Hepatocyte (in vitro differentiated cells): Measurements from ENCODE around the gene C1orf53. TPM values are rescaled to one million over a fixed set of nuclear protein-coding genes. Genes with fewer than 3 reads are reported as not detected.

ENCODE experiments used
- DNase-seq: peaks from one replicate; pipeline ENCODE4 v3.0.0-alpha.2; 2016; ENCODE audit warnings: low spot score
- H2AFZ ChIP-seq: fragments of 200-600 bp; sonication (generic); 2 replicates; pipeline ENCODE4 v1.6.0; 2016; ENCODE audit warnings: antibody characterized with exemption, mild to moderate bottlenecking
- H3K27ac ChIP-seq: fragments of 200-600 bp; sonication (generic); 2 replicates; pipeline ENCODE4 v1.5.1; 2016; ENCODE audit warnings: mild to moderate bottlenecking
- H3K27me3 ChIP-seq: fragments of 200-600 bp; sonication (generic); 2 replicates; pipeline ENCODE4 v1.6.1; 2016
- H3K36me3 ChIP-seq: fragments of 200-600 bp; sonication (generic); replicated peaks from 2 replicates; pipeline ENCODE4 v1.5.1; 2016; ENCODE audit warnings: low read depth; ENCODE audit not compliant: insufficient read depth
- H3K4me1 ChIP-seq: fragments of 200-600 bp; sonication (generic); 2 replicates; pipeline ENCODE4 v1.5.1; 2016; ENCODE audit warnings: mild to moderate bottlenecking, moderate library complexity; ENCODE audit not compliant: insufficient read depth
- H3K4me2 ChIP-seq: fragments of 200-600 bp; sonication (generic); 2 replicates; pipeline ENCODE4 v1.6.0; 2016
- H3K4me3 ChIP-seq: fragments of 200-600 bp; sonication (generic); 2 replicates; pipeline ENCODE4 v1.5.1; 2016; ENCODE audit warnings: mild to moderate bottlenecking
- H3K79me2 ChIP-seq: fragments of 200-600 bp; sonication (generic); 2 replicates; pipeline ENCODE4 v1.6.0; 2017; ENCODE audit warnings: mild to moderate bottlenecking
- H3K9me2 ChIP-seq: fragments of 200-600 bp; sonication (generic); replicated peaks from 2 replicates; pipeline ENCODE4 v1.6.0; 2017; ENCODE audit warnings: mild to moderate bottlenecking; ENCODE audit not compliant: insufficient read depth
- H3K9me3 ChIP-seq: fragments of 200-600 bp; sonication (generic); 2 replicates; pipeline ENCODE4 v1.5.1; 2016; ENCODE audit warnings: low read depth, mild to moderate bottlenecking
- H4K20me1 ChIP-seq: fragments of 200-600 bp; sonication (generic); 2 replicates; pipeline ENCODE4 v1.6.0; 2016; ENCODE audit warnings: mild to moderate bottlenecking; ENCODE audit not compliant: insufficient read depth, poor library complexity, severe bottlenecking
- EZH2 ChIP-seq: fragments of 200-600 bp; sonication (generic); IDR thresholded peaks from 2 replicates; pipeline ENCODE4 v1.6.1; 2016; ENCODE audit warnings: antibody characterized with exemption, mild to moderate bottlenecking, borderline replicate concordance
- EZH2phosphoT487 ChIP-seq: fragments of 200-600 bp; sonication (generic); IDR thresholded peaks from one replicate; pipeline ENCODE4 v1.6.1; 2018; ENCODE audit warnings: antibody characterized with exemption, mild to moderate bottlenecking, low read depth, moderate library complexity; ENCODE audit not compliant: unreplicated experiment, severe bottlenecking
- WGBS: methylation state at CpG from one replicate; pipeline ENCODE4 v1.1.6; 2016; ENCODE audit warnings: low lambda C conversion rate; ENCODE audit errors: missing lambda C conversion rate; 5-methylcytosine and 5-hydroxymethylcytosine counted together
- polyA plus RNA-seq: library from polyadenylated mRNA; unstranded; fragments of >200 nt; fragmentation: Nextera tagmentation; extraction: Ambion mirVana; gene quantifications from 2 replicates; pipeline ENCODE4 v1.2.1, GENCODE V29; 2016
- total RNA-seq: library from RNA; depleted of rRNA; stranded (reverse); fragments of >200 nt; gene quantifications from 2 replicates; pipeline ENCODE4 v1.2.3, GENCODE V29; 2014
- TF ChIP-seq, protein P1 (sequence below): fragments of 200-600 bp; sonication (generic); IDR thresholded peaks from 2 replicates; pipeline ENCODE4 v1.5.1; 2016; ENCODE audit warnings: antibody characterized with exemption, mild to moderate bottlenecking; ENCODE audit not compliant: poor library complexity

Gene C1orf53
- total and polyA plus RNA-seq, 2 experiments from 2014 or later, result 9.0 to 15.7 TPM

DNA sequence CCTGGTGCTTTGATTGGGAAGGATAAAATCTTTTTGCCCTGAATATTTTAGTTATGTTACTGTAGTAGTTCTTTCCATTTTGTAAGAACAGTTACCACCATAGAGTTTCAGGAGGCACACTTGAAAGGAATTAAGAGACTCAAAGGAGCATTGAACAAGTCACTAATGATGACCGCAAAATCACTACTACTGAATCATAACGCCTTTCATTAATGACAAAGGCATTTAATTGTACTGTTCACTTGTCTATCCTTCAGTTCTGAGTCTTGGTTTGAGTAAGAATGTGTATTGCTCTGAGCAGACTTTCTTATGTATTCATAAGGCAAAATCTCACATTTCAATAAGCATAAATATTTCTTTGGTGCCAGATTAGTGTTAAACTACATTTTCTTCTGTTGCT lies 39.6 kb downstream of the C1orf53 start:
- WGBS, result 97% methylated on average over 2 of the region's 2 CpGs
- no peaks in the 10 kb centered on the region for H3K9me3 ChIP-seq
- H2AFZ ChIP-seq, result no peak overlapping the region
- H3K27ac ChIP-seq, result no peak overlapping the region
- no peaks in the 10 kb centered on the region for H3K27me3 ChIP-seq
- H3K4me2 ChIP-seq, result no peak overlapping the region
- TF ChIP-seq, protein P1, sequence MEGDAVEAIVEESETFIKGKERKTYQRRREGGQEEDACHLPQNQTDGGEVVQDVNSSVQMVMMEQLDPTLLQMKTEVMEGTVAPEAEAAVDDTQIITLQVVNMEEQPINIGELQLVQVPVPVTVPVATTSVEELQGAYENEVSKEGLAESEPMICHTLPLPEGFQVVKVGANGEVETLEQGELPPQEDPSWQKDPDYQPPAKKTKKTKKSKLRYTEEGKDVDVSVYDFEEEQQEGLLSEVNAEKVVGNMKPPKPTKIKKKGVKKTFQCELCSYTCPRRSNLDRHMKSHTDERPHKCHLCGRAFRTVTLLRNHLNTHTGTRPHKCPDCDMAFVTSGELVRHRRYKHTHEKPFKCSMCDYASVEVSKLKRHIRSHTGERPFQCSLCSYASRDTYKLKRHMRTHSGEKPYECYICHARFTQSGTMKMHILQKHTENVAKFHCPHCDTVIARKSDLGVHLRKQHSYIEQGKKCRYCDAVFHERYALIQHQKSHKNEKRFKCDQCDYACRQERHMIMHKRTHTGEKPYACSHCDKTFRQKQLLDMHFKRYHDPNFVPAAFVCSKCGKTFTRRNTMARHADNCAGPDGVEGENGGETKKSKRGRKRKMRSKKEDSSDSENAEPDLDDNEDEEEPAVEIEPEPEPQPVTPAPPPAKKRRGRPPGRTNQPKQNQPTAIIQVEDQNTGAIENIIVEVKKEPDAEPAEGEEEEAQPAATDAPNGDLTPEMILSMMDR, result no peak
- no peak for TF ChIP-seq EZH2
- no peak for TF ChIP-seq EZH2phosphoT487
- no peaks in the 10 kb centered on the region for H3K79me2 ChIP-seq
- no peaks in the 10 kb centered on the region for H3K9me2 ChIP-seq
- no peaks in the 10 kb centered on the region for H3K36me3 ChIP-seq
- H3K4me1 ChIP-seq, result no peaks in the 10 kb centered on the region
- H4K20me1 ChIP-seq, result no peaks in the 10 kb centered on the region
- DNase-seq, result no peak
- no peak overlapping the region for H3K4me3 ChIP-seq

DNA sequence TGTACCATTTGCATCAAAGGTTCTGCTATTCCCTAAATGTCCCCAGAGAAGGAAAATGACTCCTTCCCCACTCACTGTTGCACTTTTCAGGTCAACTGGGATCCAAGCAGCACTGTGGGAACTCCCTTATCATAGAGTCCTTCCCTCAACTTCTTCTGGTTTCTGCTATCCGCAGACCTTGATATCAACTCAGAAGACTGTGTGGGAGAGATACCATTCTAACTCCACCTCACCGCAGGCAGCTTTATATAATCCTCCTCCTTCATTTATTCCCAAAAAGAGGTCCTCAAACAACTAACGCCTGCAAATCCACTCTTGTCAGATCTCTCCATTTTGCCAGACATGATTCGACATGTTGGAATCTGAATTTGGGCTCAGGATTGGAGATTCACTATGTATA lies 42.1 kb downstream of the C1orf53 start:
- Histone ChIP-seq H3K36me3 (no peaks in the 10 kb centered on the region), H3K27ac (no peak overlapping the region), H3K9me3 (no peaks in the 10 kb centered on the region), H3K27me3 (no peaks in the 10 kb centered on the region), H4K20me1 (no peaks in the 10 kb centered on the region), H2AFZ (no peak overlapping the region), H3K4me3 (no peak overlapping the region), H3K79me2 (no peaks in the 10 kb centered on the region), H3K9me2 (no peaks in the 10 kb centered on the region), H3K4me2 (no peak overlapping the region), H3K4me1 (no peaks in the 10 kb centered on the region)
- 87% methylated on average over 4 of the region's 4 CpGs for WGBS
- no peak for DNase-seq
- TF ChIP-seq, protein P1, result no peak
- TF ChIP-seq EZH2 (no peak), EZH2phosphoT487 (no peak)

DNA sequence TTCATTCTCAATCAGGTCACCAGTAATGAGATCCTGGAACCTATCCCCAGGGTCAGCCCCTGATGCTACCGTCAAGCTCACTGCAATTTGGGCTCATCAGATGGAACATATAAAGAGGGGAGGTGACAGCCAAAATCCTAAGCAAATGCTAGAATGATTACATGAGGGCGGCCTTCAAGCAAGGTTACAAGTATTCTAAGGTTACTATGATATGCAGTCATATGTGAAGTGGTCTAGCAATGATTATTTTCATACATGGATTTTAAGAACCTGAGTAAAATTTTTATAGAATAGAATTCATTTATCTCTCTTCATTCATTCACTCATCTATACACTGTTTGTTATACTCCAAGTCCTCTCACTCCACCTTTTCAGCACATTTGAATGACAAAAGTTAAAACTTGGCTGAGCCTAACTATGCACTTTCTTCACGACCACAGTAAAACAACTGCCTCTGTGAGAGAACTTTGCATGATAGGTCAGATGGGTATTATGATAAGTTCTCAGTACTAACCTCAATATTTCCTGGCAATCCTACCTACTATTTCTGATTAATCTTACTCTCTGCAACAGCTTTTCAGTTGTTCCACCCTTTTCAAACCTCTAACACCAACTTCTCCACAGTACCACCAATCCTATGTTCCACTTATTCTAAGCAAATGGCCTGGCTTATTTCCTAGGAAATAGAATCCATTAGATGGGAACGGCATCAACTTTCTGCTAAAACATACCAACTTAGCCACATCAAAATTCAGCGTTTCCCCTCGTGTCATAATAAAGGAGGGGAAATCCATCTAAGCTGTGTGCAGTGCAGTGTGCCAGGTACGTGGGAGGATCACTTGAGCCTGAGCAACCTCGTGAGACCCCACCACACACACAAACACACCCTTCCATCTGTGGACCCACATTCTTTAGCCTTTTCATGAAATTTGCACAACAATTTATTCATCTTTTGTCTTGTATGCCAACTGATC lies 46.8 kb downstream of the C1orf53 start:
- 86% methylated on average over 8 of the region's 8 CpGs for WGBS
- no peak overlapping the region for H3K4me2 ChIP-seq
- no peaks in the 10 kb centered on the region for H3K4me1 ChIP-seq
- DNase-seq, result no peak
- no peaks in the 10 kb centered on the region for H3K79me2 ChIP-seq
- H3K27me3 ChIP-seq, result no peaks in the 10 kb centered on the region
- no peaks in the 10 kb centered on the region for H3K9me2 ChIP-seq
- H3K36me3 ChIP-seq, result no peaks in the 10 kb centered on the region
- H4K20me1 ChIP-seq, result no peaks in the 10 kb centered on the region
- TF ChIP-seq EZH2phosphoT487 (no peak), EZH2 (no peak)
- TF ChIP-seq, protein P1, result no peak
- H3K4me3 ChIP-seq, result no peak overlapping the region
- no peaks in the 10 kb centered on the region for H3K9me3 ChIP-seq
- no peak overlapping the region for H3K27ac ChIP-seq
- no peak overlapping the region for H2AFZ ChIP-seq
